GM18508 (cell line): Measurements from ENCODE around the gene PRKCE.
"Not testable (repeated sequence)": the region's sequence is repeated elsewhere in the genome, so short reads cannot be mapped to it uniquely, and the experiment has no call there.

Experiments used
- ATAC-seq: cut with Tn5 transposase; IDR thresholded peaks from one replicate; pipeline ENCODE4 v1.9.1; 2021; ENCODE audit warnings: moderate number of reproducible peaks; ENCODE audit not compliant: insufficient read depth, unreplicated experiment

Gene PRKCE

GRCh38 chr2:46211461-46211860 is 560.0 kb downstream of the PRKCE start:
- ATAC-seq, result no peak

GRCh38 chr2:46213906-46214305 is 562.4 kb downstream of the PRKCE start:
- no peak for ATAC-seq

- ATAC-seq, result no peak
Observed at GRCh38 chr2:46216213-46216612, 564.7 kb downstream of the PRKCE start.

- ATAC-seq, result not testable (repeated sequence)
Observed at GRCh38 chr2:46223514-46223913, 572.0 kb downstream of the PRKCE start.

GRCh38 chr2:46225150-46225625 is 573.7 kb downstream of the PRKCE start:
- ATAC-seq, result no peak

GRCh38 chr2:46225730-46226129 is 574.3 kb downstream of the PRKCE start:
- no peak for ATAC-seq

GRCh38 chr2:46226620-46227019 is 575.1 kb downstream of the PRKCE start:
- no peak for ATAC-seq

- no peak for ATAC-seq
Observed at GRCh38 chr2:46227022-46227421, 575.5 kb downstream of the PRKCE start.

- no peak for ATAC-seq
Observed at GRCh38 chr2:46227674-46228289, 576.3 kb downstream of the PRKCE start.

GRCh38 chr2:46229134-46230063 is 577.9 kb downstream of the PRKCE start:
- peak; percentile 65 for ATAC-seq

- peak; percentile 44 for ATAC-seq
Observed at GRCh38 chr2:46230115-46230571, 578.7 kb downstream of the PRKCE start.

GRCh38 chr2:46230677-46231425 is 579.4 kb downstream of the PRKCE start:
- ATAC-seq, result no peak

- no peak for ATAC-seq
Observed at GRCh38 chr2:46231721-46232120, 580.2 kb downstream of the PRKCE start.

- no peak for ATAC-seq
Observed at GRCh38 chr2:46232860-46233259, 581.4 kb downstream of the PRKCE start.

- no peak for ATAC-seq
Observed at GRCh38 chr2:46236006-46236875, 584.8 kb downstream of the PRKCE start.

- ATAC-seq, result no peak
Observed at GRCh38 chr2:46236876-46237859, 585.7 kb downstream of the PRKCE start.
